HepG2 (cell line): ENCODE results near the gene SDE2.

Source experiments
- CBX5 ChIP-seq: sonication (generic); formaldehyde crosslinking; IDR thresholded peaks from 2 replicates; pipeline ENCODE4 v1.4.0; 2020; ENCODE audit warnings: missing genetic modification reagents, borderline replicate concordance
- CTCF ChIP-seq: sonication (generic); formaldehyde crosslinking; IDR thresholded peaks from 2 replicates; pipeline ENCODE4 v1.5.0; 2020; ENCODE audit warnings: mild to moderate bottlenecking, missing genetic modification reagents, moderate library complexity
- ESRRA ChIP-seq: sonication (generic); formaldehyde crosslinking; IDR thresholded peaks from 2 replicates; pipeline ENCODE4 v1.5.1; 2020; ENCODE audit warnings: mild to moderate bottlenecking, low read depth, missing genetic modification reagents
- POLR2AphosphoS5 ChIP-seq: IDR thresholded peaks from 2 replicates; pipeline ENCODE4 v1.6.1; 2012; ENCODE audit warnings: low read depth, low read length
- SALL2 ChIP-seq: sonication (generic); formaldehyde crosslinking; IDR thresholded peaks from 2 replicates; pipeline ENCODE4 v1.8.1; 2023; ENCODE audit warnings: mild to moderate bottlenecking, missing genetic modification reagents, inconsistent platforms
- SP1 ChIP-seq, 2 experiments: fragments of 450-650 bp in 1 of 2; sonication (generic) in 1 of 2; formaldehyde crosslinking in 1 of 2; IDR thresholded peaks; 2 replicates each; pipeline versions ENCODE4 v1.4.0 to v1.6.1; 2016 to 2020; ENCODE audit warnings: missing genetic modification reagents in 1 of 2
- SP2 ChIP-seq: sonication (generic); formaldehyde crosslinking; IDR thresholded peaks from 2 replicates; pipeline ENCODE4 v1.5.1; 2020; ENCODE audit warnings: mild to moderate bottlenecking, missing genetic modification reagents
- TCF7L2 ChIP-seq: IDR thresholded peaks from 2 replicates; pipeline ENCODE4 v1.6.1; 2011; ENCODE audit warnings: mild to moderate bottlenecking, low read depth, low read length, moderate library complexity
- ZBTB1 ChIP-seq: sonication (generic); formaldehyde crosslinking; IDR thresholded peaks from 2 replicates; pipeline ENCODE4 v1.4.0; 2020; ENCODE audit warnings: missing genetic modification reagents, borderline replicate concordance
- ZNF629 ChIP-seq: sonication (generic); formaldehyde crosslinking; conservative IDR thresholded peaks from 2 replicates; pipeline ENCODE4 v1.5.0; 2020; ENCODE audit warnings: missing genetic modification reagents
- TF ChIP-seq, protein P1 (sequence below): sonication (generic); formaldehyde crosslinking; IDR thresholded peaks from 2 replicates; pipeline ENCODE4 v1.4.0; 2020; ENCODE audit warnings: mild to moderate bottlenecking, missing genetic modification reagents

DNA sequence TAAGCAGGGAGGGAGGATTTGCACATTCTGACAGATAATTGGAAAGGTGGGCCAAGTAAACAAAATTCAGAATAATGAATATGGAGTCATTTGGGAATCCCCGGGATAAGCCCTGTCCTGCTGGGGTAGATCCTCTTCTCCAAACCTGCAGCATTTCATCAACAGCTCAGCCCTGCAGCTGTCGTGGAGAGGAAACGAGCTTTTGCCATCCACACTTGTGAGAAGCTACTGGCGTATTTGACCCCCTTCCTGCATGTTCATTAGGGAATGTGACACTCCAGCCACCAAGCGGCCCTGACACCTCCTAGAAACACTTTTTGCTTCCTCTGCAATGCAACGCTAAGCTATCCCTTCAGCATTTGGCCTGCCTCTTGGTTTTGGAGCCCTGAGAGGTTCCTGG, 50.1 kb downstream of the SDE2 start:
- no peak for TF ChIP-seq CTCF (CRISPR knock-in tag)
- no peak for TF ChIP-seq SALL2 (CRISPR knock-in tag)
- TF ChIP-seq ZBTB1 (CRISPR knock-in tag) = no peak
- no peak for TF ChIP-seq ZNF629 (CRISPR knock-in tag)
- no peak for TF ChIP-seq SP2 (CRISPR knock-in tag)
- no peak for TF ChIP-seq ESRRA (CRISPR knock-in tag)
- TF ChIP-seq, protein P1, sequence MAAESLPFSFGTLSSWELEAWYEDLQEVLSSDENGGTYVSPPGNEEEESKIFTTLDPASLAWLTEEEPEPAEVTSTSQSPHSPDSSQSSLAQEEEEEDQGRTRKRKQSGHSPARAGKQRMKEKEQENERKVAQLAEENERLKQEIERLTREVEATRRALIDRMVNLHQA = no peak
- TF ChIP-seq CBX5 = no peak
- TF ChIP-seq TCF7L2 = no peak
- TF ChIP-seq POLR2AphosphoS5 = no peak
- no peak for TF ChIP-seq SP1 (IDR thresholded peaks at IDR 0.05)
- TF ChIP-seq SP1 (CRISPR knock-in tag; IDR thresholded peaks at IDR 0.05) = no peak
